GM11168 (cell line): ENCODE results near the gene KCNH8.
"Not testable (repeated sequence)": the region's sequence is repeated elsewhere in the genome, so short reads cannot be mapped to it uniquely, and the experiment has no call there.

Experiments
- in situ Hi-C: fragments of 300-500 bp; cut with MboI; formaldehyde crosslinking; loops from one replicate; pipeline ENCODE4 v1.12.0; 2022; ENCODE audit warnings: low sequenced_read_pairs; ENCODE audit not compliant: unreplicated experiment

KCNH8 gene

DNA sequence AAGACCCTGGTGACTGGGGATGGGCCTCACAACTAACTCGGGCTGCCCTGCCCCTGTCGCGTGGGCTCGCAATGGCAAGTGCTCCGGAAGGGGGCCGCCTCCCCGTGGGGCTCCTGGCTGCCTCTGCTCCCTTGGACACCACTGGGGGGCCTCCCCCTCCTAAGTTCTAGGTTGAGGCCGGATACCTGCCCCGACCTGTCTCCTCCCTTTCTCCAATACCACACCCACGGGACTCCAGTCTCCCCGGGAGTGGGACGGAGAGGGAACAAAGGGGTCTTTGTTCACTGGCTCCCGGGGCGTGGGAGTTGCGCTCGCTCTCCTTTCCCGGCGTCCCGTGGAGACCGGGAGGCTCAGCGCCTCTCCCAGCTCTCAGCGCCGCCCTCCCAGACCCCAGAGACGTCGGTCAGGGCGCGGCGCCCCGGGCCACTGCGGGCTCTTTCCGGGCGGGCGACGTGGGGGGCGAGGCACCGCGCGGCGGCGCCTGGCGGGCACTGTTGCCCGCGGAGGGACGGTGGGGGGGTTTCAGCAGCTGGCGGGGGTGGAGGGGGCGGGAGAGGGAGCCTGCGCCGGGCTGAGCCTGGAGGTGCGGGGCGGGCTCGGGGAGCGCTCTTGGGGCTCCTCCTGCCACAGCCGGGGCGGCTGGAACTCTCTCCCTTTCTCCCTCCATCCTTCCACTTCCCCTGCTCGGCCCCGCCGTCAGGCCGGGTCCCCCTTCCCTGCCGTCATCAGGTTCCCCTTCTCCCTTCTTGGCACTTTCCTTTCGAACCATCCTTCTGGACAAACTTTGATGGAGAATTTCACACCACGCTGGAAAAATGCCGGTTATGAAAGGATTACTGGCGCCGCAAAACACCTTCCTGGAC is at the start of gene KCNH8:
TSS of gene KCNH8 (plus strand) at position 606 of the 863 bp plus-strand sequence. CDS start at position 816, 210 bp downstream.
- in situ Hi-C loops: no loop called here

DNA sequence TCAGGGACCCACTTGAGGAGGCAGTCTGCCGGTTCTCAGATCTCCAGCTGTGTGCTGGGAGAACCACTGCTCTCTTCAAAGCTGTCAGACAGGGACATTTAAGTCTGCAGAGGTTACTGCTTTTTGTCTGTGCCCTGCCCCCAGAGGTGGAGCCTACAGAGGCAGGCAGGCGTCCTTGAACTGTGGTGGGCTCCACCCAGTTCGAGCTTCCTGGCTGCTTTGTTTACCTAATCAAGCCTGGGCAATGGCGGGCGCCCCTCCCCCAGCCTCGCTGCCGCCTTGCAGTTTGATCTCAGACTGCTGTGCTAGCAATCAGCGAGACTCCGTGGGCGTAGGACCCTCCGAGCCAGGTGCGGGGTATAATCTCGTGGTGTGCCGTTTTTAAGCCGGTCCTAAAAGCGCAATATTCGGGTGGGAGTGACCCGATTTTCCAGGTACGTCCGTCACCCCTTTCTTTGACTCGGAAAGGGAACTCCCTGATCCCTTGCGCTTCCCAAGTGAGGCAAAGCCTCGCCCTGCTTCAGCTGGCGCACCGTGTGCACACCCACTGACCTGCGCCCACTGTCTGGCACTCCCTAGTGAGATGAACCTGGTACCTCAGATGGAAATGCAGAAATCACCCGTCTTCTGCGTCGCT is 45.5 kb upstream of the KCNH8 start:
- in situ Hi-C loops: not testable (repeated sequence)

DNA sequence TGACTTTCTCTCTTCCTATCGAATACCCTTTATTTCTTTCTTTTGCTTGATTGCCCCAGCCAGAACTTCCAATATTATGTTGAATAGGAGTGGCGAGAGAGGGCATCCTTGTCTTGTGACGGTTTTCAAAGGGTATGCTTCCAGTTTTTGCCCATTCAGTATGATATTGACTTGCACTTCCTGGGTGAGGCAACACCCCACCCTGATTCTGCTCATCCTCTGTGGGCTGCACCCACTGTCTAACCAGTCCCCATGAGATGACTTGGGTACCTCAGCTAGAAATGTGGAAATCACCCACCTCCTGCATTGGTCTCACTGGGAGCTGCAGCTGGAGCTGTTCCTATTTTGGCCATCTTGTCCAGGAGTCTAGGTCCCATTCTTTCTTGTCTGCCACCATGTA is 44.8 kb upstream of the KCNH8 start:
- in situ Hi-C loops: no loop called here

DNA sequence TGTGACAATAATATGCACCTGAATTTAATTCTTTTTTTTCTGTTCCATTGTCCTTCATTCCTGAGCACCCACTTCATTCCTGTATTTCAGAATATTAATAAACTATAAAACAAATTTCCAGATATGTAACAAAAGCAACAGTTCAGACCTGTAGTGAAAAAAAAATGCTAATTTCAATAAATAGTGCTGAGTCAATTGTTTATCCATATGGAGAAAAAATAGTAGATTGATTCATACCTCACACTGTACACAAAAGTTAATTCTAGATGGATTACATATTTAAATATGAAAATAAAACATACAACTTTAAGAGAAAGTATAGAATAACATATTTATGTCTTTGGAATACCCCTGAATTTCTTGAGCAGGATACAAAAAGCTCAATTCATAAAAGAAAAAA is 43.9 kb upstream of the KCNH8 start:
- in situ Hi-C loops: no loop called here

DNA sequence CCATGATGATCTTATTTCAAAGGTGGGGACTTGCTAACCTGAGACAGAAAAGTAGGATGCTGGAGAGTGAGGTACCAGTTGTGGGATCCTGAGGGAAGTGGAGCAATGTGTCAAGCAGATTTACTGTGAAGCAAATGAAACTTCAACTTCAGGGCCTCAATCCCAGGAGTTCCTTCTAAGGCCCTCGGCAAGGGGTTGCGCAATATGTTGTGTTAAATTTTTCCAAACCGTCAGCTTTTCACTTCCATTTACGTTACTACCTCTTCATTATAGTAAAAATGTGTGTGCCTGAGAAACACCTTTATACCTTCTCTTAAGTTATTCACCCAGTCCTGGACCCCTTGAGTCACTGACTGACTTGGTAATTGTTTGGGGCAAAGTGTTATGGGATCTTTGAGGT is 42.5 kb upstream of the KCNH8 start:
- in situ Hi-C loops: no loop called here

DNA sequence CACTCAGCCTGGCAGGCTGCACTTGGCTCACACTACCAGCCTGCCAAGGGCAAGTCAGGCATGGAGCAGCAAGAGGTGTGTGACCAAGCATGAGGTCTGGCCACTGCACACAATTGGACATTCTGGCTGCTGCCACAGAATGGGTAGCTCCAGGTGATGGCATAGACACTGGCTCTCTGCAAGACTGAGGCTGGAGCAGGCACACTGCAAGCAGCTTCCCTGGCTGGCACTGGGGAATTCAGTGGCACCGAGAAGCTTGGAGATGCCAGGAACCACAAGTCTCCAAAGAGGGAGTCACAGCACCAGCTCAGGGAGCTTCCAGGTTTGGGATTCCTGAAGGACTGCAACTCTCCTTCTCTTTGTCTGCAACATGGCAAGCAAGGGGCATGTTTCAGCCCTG is 42.0 kb upstream of the KCNH8 start:
- in situ Hi-C loops: no loop called here

DNA sequence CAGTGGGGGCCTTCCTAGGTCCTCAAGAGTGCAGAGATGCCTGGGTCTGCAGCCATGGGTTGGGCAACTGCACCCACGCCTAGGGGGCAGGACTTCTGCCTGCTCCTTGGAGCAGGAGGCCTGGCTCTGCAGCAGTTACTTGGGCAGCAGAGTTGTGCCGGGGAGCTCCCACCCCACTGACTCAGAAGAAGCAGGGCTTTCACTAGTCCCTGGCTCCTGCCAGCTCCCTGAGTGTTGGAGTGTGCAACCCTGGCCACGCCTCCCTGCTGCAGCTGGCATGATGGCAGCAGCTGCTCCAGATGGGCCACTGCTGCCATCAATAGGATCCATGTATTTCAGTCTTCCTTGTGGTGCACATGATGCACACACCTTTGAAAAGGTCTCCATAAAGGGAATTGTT is 40.6 kb upstream of the KCNH8 start:
- in situ Hi-C loops: no loop called here

DNA sequence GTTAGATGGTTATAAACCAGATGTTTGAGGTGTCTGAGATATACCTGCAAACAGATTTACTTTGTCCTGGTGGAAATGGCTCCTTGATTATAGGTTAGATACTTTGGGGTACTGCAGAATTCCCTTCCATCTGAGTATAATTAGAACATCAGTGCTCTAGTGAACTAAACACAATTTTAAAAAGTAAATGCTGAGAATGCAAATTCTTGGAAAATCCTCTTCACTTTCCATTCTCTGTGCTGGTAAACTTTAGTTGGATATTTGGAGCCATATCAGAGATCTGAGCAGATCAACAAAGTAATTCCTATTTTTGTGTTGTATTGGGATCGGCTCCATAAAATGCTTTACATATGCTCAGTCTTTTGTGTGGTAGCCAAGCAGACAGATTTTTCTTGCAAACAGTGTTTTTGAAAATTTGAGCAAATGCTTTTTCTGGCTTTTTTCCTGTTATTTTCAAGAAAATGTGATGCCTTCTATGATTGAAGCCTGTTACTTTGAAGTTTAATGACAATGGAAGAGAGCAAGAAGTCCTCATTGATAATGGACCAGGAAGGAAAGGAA is 37.9 kb upstream of the KCNH8 start:
- in situ Hi-C loops: no loop called here

DNA sequence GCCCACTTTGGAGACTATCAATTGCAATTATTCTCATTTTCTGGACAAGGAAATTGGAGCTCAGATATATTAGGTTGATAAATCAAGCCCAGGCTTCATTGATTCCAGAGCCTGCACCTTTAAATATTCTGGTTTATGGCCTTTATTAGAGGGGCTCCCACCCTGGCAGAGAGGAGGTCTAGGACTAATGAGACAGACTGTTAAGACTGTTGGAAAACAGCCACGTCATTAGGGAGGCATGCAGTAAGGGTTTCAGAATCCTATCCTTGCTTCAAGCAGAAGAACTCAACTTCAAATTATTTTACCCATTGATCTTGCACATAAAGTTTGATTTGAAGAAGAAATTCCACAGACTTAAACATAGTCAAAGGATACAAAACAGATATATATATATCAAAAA is 33.8 kb upstream of the KCNH8 start:
- in situ Hi-C loops: no loop called here

DNA sequence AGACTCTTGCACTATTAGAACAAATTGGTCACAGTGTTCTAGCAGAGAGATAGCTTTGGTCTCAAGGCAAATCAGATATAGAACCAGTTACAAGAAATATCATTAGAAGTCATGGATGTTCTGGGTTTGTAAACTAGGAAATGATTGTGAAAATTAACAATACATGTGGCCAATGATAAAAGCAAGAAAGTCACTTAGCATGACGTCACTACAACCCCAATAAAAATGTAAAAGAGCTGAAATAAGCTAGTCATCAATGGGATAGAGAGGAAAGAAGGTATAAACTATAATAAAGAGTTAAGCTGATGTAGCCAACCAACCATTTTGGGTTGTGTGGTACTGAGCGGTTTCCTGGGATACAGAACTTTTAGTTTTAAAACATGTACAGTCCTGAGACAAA is 32.1 kb upstream of the KCNH8 start:
- in situ Hi-C loops: no loop called here

DNA sequence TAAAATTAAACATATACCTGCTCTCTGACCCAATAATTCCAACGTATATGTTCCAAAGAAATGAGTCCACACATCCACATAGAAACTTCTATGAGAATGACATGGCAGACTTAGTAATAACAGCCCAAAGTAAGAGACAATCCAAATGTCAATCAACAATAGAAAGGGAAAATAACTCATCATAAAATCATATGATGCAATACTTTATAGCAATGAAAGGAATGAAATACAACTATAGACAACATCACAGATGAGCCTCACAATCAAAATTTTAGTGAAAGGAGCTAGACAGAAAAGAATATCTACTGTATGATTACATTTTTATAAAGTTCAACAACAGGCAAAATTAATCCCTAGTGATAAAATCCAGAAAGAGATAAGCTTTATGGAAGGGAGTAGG is 23.6 kb upstream of the KCNH8 start:
- in situ Hi-C loops: no loop called here

DNA sequence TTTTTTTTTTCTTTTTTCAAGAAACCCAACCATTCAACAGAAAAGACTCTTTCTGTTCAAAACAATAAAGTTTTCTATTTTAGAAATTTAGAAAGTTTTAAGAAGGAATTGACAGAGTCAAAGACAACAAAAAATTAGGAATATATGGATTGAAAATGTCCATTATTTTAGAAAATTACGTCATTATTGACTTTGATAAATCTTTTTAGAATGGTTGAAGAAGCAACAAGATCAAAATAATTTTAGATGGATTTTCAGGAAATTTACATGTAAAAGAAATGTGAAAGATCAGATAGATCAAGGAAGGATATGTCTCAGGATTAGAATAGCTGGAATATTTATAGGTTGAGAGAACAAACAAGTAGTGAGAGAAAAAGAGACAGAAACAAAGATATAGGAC is 8.4 kb upstream of the KCNH8 start:
- in situ Hi-C loops: no loop called here

DNA sequence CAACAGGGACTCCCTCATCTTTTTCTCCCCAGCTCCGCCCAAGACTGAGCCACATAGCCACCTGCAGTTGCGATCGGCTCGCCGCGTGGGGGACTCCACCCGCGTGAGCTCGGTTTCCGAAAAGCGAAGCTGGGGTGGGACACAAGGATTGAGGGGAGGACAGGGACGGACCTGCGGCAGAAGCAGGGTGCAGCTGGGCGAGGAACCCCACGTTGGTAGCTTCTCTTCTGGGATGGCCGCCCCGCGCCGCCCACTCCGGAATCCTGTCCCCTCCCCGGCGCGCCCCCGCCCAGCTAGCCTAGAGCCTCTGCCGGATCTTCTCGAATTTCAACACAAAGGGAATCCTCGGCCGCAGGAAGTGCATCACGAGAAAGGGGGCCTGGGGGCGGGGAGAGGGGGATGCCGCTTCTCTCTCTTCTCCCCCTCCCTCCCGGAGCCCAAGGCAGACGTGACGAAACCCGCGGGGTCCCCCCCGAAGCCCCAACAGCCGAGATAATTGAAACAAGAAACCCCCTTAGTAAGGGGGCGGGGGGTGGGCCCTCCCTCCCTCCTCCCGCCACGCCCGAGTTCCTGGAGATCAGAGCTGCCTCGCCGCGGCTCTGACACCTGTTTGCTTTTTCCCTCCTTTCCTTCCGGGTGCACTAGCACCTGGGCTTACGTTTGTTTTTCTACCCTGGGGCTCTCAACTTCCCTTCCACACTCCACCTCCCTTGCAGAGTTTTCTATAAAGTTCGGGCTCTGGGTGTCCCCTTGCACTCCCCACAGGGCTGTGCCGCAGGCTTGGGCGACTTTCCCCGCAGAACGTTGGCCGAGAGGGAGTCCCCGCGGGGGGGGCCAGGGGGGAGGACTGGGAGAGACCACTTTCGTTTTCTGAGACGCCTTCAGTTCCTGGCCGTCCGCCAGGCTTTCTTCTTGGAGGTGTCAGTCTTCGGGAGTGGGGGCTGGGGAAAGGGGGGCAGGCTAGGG is 1.3 kb upstream of the KCNH8 start:
- in situ Hi-C loops: no loop called here

DNA sequence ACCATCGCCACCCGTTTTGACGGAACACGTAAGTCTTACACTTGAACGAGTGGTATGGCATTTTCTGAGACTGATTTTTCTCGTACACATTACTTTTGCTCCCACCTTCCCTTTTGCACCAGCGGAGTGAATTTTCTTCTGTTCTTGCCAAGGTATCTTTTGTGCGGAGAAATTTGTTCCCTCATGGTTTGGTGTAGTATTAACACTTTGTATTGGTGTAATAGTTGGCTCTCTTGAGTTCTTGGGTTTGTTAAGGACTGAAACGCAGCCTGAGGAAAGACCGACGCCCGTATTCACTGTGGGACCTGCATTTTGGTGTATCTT is 420 bp downstream of the KCNH8 start:
- in situ Hi-C loops: no loop called here

DNA sequence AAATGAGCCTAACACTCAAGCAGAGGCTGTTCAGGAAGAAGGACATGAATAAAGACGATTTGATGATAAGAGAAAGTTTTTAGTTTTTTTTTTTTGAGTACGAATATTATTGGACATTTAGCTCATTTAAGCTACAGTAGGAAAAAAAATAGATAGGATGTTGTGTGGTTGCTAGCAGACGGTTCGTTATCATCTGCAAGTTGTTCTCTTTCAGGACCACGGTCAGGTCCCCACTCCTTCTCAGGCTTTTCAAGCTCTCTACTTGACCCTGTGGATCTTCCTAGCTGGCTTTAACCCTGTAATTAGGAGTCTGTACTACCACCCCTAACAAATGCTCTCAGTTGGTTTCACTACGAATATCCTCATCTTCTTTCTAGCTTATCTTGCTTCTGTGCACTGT is 1.1 kb downstream of the KCNH8 start:
- in situ Hi-C loops: no loop called here

DNA sequence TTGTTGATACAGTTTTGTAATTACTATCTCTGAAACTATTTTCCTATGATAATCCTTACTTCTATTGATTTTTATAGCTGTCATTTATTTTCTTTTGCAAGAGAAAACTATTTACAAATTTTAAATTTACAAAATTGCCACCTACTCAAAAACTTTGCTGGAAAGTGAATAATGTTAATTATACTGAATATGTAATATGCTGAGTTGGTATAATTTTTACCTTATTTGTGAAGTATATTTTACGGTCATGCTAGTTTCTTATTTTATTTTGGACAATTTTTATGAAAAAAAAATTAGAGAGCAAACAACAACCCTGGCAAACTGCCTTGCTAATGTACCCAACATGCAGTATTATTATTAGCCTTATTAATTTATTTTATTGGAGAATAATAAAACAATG is 2.9 kb downstream of the KCNH8 start:
- in situ Hi-C loops: no loop called here

DNA sequence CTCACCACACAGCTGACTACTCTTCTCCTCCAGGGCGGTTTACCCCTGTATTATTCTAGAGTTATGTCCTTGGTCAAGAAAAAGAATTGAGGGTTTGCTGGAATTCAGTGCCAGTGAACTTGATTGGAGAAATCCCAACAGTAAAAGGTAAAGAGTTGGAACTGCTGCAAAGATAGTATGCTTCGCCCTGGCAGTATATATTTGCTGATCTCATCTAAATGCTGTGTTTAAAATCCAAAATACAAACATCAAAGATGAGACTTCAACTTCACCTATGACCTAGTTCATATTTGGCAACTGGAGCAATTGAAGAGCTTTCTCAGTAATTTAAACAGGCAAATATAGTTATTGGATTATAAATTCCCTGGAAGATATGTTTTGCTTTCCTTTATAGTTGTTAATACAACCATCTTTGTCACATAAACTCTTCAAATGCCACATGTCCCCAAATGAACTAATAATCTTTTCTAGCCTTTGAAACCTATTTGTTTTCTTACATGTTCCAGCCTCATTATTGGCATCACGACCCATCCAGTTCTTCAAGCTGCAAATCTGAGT is 6.5 kb downstream of the KCNH8 start:
- in situ Hi-C loops: no loop called here

DNA sequence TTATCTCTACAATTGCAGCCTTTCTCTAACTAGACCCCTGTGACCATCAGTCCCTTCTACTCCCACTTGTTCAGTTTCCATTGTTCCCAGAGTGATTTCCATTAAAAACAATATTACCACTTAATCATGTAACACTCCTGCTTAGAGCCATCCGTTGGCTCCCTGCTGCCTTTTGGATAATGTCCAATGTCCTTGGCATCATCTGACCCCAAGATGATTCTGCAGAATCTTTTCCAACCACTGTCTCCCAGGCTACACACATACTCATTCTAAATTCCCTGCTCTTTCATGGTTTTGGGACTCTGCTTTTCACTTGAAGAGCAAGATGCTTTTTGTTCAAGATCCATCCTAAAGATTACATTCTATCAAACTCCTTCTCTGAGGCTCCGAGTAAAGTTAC is 7.1 kb downstream of the KCNH8 start:
- in situ Hi-C loops: no loop called here

DNA sequence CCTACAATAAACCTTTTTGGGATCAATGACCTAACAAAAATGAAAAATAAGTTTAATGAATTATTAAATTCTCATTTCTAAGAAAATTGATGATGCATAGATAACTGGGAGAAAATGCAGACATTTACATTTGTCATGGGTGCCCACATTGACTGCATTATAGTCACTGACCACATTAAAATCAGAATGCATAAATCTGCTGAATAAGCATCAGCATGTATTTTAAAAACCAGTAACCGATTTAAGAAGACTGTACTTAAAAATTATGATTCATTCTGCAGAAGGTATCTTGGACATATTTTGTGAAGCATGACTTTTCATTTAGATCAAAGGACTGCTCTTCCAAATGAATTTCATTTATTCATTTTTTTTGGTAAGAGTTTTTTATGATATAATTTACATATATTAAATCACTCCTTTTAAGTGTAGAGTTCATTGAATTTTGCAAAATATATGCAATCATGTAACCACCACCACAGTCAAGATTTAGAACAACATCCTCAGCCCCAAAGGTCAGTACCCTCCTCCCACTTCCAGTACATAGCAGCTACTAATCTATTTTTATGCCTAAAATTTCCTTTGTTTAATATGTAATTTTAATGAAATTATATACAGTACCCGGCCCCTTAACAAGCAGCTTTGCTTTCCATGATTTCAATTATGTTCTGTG is 11.8 kb downstream of the KCNH8 start:
- in situ Hi-C loops: no loop called here

DNA sequence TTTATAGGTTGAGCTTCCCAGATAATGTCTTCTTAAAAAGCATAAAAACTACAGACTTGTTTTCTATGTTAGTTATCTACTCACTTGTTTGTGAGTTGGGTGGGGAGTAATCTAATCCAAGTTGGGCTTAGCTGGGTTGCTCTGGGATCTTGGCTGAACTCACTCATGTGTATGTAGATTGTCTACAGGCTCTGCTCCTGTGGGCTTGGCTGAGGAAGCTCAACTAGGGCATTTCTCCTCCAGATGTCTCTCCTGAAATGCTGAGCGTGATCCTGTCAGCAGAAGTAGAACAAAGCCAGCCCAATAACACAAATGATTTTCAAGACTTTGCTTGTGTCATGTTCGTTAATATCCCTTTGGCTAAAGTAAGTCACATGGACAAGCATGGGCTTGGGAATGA is 17.3 kb downstream of the KCNH8 start:
- in situ Hi-C loops: no loop called here
